ENCODE data around the gene DPP8.
"Not testable (repeated sequence)": the region's sequence is repeated elsewhere in the genome, so short reads cannot be mapped to it uniquely, and the experiment has no call there.

DNA sequence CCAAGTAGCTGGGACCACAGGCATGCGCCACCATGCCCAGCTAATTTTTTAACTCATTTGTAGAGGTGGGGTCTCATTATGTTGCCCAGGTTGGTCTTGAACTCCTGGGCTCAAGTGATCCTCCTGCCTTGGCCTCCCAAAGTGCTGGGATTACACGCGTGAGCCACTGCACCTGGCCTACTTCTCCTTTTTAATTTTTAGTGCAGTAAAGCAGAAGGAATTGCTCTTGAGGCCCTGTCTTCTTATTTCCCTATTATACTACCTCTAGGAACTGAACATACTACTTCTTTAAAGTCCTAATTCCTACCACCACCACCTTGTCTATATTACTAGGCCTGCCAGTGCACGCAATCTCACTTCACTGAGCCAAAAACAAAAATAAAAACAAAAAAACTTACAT lies 62.2 kb downstream of the DPP8 start:
- TF ChIP-seq, protein P1, sequence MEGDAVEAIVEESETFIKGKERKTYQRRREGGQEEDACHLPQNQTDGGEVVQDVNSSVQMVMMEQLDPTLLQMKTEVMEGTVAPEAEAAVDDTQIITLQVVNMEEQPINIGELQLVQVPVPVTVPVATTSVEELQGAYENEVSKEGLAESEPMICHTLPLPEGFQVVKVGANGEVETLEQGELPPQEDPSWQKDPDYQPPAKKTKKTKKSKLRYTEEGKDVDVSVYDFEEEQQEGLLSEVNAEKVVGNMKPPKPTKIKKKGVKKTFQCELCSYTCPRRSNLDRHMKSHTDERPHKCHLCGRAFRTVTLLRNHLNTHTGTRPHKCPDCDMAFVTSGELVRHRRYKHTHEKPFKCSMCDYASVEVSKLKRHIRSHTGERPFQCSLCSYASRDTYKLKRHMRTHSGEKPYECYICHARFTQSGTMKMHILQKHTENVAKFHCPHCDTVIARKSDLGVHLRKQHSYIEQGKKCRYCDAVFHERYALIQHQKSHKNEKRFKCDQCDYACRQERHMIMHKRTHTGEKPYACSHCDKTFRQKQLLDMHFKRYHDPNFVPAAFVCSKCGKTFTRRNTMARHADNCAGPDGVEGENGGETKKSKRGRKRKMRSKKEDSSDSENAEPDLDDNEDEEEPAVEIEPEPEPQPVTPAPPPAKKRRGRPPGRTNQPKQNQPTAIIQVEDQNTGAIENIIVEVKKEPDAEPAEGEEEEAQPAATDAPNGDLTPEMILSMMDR (IDR thresholded peaks at IDR 0.05), result not testable (repeated sequence)
- TF ChIP-seq POLR2A (IDR thresholded peaks at IDR 0.05), result not testable (repeated sequence)
